ENCODE data around the gene KRT81.
"Not testable (repeated sequence)": the region's sequence is repeated elsewhere in the genome, so short reads cannot be mapped to it uniquely, and the experiment has no call there.

KRT81 gene

GRCh38 chr12:52300796-52301691 is 9.7 kb upstream of the KRT81 start:
- TF ChIP-seq, protein P1, sequence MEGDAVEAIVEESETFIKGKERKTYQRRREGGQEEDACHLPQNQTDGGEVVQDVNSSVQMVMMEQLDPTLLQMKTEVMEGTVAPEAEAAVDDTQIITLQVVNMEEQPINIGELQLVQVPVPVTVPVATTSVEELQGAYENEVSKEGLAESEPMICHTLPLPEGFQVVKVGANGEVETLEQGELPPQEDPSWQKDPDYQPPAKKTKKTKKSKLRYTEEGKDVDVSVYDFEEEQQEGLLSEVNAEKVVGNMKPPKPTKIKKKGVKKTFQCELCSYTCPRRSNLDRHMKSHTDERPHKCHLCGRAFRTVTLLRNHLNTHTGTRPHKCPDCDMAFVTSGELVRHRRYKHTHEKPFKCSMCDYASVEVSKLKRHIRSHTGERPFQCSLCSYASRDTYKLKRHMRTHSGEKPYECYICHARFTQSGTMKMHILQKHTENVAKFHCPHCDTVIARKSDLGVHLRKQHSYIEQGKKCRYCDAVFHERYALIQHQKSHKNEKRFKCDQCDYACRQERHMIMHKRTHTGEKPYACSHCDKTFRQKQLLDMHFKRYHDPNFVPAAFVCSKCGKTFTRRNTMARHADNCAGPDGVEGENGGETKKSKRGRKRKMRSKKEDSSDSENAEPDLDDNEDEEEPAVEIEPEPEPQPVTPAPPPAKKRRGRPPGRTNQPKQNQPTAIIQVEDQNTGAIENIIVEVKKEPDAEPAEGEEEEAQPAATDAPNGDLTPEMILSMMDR (IDR thresholded peaks at IDR 0.05; ENCODE audit: control insufficient read depth, insufficient read depth, low read depth, low read length, missing control alignments) = no peak
- DNase-seq (ENCODE audit: low read depth) = no peak

GRCh38 chr12:52298677-52299190 is 7.4 kb upstream of the KRT81 start:
- H3K4me3 ChIP-seq (ENCODE audit: control insufficient read depth, low read depth, low read length) = no peak overlapping the region
- no peak for DNase-seq (ENCODE audit: low read depth)
- TF ChIP-seq, protein P1 (IDR thresholded peaks at IDR 0.05; ENCODE audit: control insufficient read depth, insufficient read depth, low read depth, low read length, missing control alignments) = no peak

More at GRCh38 chr12:52300796-52301691, 9.7 kb upstream of the KRT81 start:
- no peak overlapping the region for H3K4me3 ChIP-seq (ENCODE audit: control insufficient read depth, low read depth, low read length)

- DNase-seq (ENCODE audit: low read depth) = no peak
- H3K4me3 ChIP-seq (ENCODE audit: control insufficient read depth, low read depth, low read length) = no peak overlapping the region
- TF ChIP-seq, protein P1 (IDR thresholded peaks at IDR 0.05; ENCODE audit: control insufficient read depth, insufficient read depth, low read depth, low read length, missing control alignments) = no peak
Measured at GRCh38 chr12:52296572-52297215, 5.4 kb upstream of the KRT81 start.

DNA sequence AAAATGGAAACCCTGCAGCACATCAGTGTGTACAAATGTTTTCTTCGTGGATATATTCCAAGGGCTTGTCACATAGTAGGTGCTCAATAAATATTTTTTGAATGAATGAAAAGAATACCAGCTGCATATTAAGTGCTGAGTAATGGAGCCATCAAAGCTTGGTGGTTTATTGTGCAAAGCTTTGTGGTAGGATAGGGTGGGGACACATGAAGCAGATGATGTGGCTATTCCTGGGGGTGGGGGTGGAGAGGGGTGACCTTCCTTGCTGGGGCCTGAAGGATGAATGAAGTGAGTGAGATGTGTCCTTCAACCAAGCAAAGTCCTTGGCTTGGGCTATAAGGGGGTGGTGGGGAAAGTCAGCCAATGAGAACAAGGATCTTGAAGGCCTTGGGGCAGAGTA is 4.3 kb upstream of the KRT81 start:
- no peak for DNase-seq (ENCODE audit: low read depth)
- no peak overlapping the region for H3K4me3 ChIP-seq (ENCODE audit: control insufficient read depth, low read depth, low read length)
- TF ChIP-seq, protein P1 (IDR thresholded peaks at IDR 0.05; ENCODE audit: control insufficient read depth, insufficient read depth, low read depth, low read length, missing control alignments) = no peak

DNA sequence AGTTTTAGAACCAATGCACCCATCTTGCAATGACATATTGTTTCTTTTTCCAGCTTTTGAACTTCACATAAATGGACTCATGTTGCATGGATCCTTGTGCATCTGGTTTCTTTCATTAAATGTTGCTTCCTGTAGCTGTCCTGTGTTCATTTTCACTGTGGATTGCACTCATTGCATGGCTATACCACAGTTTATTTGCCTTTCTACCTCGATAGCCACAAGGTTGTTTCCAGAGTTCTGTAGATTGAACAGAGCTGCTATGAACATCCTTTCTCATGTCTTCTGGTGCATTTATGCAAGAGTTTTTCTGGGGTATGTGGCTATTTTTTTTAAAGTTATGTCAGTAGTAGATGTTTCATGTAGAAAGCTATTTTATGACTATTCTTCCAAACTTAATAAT is 3.5 kb upstream of the KRT81 start:
- DNase-seq (ENCODE audit: low read depth) = no peak
- no peak overlapping the region for H3K4me3 ChIP-seq (ENCODE audit: control insufficient read depth, low read depth, low read length)
- TF ChIP-seq, protein P1 (IDR thresholded peaks at IDR 0.05; ENCODE audit: control insufficient read depth, insufficient read depth, low read depth, low read length, missing control alignments) = no peak

GRCh38 chr12:52293926-52294325 is 2.6 kb upstream of the KRT81 start:
- TF ChIP-seq, protein P1 (IDR thresholded peaks at IDR 0.05; ENCODE audit: control insufficient read depth, insufficient read depth, low read depth, low read length, missing control alignments) = no peak
- DNase-seq (ENCODE audit: low read depth) = no peak
- no peak overlapping the region for H3K4me3 ChIP-seq (ENCODE audit: control insufficient read depth, low read depth, low read length)

DNA sequence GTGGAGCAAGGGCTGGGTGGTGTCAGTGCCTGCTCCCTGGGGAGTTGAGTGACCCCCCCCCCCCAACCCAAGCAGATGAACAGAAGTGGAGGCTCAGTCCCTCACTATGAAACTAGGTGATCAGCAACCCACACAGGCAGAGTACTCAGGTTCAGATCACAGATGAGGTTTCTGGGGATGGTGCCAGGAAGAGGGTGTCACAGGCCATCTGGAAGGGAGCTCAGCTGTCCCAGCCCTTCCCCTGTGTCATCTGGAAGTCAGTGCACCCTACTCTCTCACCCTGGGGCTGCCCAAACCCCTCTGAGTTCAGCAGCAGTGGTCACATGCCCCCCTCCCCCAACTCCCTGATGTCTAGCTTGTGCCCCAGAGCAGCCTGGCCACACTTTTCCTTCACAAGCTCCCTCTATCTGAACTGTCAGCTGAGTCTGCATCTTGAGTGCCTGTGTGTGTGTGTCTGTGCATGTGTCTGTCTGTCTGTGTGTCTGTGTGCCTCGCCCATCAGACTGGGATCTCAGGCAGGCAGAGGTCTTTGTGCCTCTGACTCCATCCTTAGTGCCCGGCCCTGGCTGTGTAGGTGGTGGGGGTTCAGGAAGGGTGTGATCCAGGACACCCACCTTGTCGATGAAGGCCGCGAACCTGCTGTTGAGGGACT is 725 bp downstream of the KRT81 start:
- not testable (repeated sequence) for H3K4me3 ChIP-seq (ENCODE audit: control insufficient read depth, low read depth, low read length); DNase-seq (ENCODE audit: low read depth)

GRCh38 chr12:52287816-52288805 is 3.2 kb downstream of the KRT81 start:
- H3K4me3 ChIP-seq (ENCODE audit: control insufficient read depth, low read depth, low read length); DNase-seq (ENCODE audit: low read depth): not testable (repeated sequence)

Measured in AG09309 (cell line).